ENCODE measurements around the gene C13orf46.

Gene C13orf46

DNA sequence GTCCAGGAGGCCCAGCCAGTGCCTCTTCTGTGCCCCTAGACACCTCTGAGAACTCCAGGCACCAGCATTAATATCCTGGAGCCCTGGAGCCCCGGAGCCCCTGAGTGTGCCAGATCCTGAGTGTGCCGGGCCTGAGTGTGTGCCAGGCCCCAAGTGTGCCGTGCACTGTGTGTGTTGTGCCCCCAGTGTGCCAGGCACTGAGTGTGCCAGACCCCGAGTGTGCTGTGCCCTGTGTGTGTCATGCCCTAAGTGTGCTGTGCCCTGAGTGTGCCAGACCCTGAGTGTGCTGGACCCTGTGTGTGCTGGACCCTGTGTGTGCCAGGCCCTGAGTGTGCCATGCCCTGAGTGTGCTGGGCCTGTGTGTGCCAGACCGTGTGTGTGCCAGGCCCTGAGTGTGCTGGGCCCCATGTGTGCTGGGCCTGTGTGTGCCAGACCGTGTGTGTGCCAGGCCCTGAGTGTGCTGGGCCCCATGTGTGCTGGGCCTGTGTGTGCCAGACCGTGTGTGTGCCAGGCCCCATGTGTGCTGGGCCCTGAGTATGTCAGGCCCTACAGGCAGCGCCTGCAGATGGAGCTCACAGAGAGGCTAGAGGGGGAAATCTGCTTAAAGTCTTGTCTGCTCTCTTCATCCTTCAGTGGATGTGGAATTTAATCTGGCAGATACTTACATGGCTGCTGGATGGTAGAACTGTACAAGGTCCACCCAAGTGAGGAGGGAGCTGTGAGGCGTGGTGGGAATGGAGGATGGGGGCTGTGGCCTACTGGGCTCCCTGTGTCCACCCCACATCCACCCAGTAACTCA lies 53.9 kb downstream of the C13orf46 start:
- TF ChIP-seq ZFX (IDR thresholded peaks at IDR 0.05; ENCODE audit: borderline replicate concordance): no peak
- TF ChIP-seq, protein P1, sequence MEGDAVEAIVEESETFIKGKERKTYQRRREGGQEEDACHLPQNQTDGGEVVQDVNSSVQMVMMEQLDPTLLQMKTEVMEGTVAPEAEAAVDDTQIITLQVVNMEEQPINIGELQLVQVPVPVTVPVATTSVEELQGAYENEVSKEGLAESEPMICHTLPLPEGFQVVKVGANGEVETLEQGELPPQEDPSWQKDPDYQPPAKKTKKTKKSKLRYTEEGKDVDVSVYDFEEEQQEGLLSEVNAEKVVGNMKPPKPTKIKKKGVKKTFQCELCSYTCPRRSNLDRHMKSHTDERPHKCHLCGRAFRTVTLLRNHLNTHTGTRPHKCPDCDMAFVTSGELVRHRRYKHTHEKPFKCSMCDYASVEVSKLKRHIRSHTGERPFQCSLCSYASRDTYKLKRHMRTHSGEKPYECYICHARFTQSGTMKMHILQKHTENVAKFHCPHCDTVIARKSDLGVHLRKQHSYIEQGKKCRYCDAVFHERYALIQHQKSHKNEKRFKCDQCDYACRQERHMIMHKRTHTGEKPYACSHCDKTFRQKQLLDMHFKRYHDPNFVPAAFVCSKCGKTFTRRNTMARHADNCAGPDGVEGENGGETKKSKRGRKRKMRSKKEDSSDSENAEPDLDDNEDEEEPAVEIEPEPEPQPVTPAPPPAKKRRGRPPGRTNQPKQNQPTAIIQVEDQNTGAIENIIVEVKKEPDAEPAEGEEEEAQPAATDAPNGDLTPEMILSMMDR (IDR thresholded peaks at IDR 0.05): no peak
- H3K27ac ChIP-seq: no peak overlapping the region

DNA sequence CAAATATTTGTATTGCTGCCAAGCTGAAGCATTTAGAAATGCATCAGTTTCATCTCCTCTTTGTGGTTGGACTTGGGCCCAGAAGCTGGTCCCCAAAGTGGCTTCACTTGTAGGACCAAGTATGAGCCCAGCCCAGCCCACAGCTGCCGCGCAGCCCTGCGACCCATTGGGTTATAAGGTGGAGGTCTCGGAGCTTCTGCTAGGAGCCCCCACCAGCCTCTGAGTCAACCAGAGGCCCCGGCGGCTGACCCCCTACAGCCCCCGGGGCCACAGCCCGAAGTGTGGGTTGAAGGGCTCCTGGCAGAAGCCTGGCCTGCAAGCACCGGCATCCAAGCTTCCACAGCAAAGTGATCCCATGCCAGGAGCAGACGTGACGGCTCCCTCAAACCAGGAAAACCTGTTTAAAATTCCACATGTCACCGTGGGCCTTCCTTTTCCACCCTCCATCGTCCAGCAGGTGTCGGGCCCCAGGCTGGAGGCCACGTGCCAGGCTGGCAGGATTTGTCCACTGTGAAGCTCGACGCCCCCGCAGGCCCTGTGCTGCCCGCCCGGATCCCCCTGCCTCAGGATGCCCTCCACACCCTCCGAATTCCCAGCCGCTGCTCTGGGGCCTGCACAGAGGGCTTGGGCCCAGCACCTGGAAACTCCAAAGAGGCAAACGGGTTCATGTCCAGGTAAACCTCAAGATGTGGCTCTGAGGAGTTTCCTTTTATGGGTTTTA lies 54.7 kb downstream of the C13orf46 start:
- H3K27ac ChIP-seq: no peak overlapping the region
- TF ChIP-seq ZFX (IDR thresholded peaks at IDR 0.05; ENCODE audit: borderline replicate concordance): no peak
- TF ChIP-seq, protein P1 (IDR thresholded peaks at IDR 0.05): no peak

DNA sequence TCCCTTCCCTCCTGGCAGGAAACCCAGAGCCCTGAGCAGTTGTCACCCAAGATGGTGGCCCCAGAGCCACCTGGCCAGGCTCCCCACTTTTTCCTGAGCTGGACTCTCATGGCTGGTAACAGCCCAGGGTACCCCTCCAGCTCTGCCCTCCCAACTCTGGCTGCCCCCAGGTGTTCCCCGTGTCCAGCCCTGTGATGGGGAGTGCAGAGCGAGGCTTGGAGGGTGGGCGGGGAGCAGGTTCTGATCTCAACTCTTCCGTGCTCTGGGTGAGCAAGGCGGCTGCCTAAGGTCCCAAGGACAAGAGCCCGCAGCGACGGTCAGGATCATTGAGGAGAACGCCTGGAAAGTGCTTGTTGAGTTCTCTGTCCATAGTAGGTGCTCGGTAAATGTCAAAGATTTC lies 55.3 kb downstream of the C13orf46 start:
- no peak overlapping the region for H3K27ac ChIP-seq
- TF ChIP-seq, protein P1 (IDR thresholded peaks at IDR 0.05): no peak
- no peak for TF ChIP-seq ZFX (IDR thresholded peaks at IDR 0.05; ENCODE audit: borderline replicate concordance)

DNA sequence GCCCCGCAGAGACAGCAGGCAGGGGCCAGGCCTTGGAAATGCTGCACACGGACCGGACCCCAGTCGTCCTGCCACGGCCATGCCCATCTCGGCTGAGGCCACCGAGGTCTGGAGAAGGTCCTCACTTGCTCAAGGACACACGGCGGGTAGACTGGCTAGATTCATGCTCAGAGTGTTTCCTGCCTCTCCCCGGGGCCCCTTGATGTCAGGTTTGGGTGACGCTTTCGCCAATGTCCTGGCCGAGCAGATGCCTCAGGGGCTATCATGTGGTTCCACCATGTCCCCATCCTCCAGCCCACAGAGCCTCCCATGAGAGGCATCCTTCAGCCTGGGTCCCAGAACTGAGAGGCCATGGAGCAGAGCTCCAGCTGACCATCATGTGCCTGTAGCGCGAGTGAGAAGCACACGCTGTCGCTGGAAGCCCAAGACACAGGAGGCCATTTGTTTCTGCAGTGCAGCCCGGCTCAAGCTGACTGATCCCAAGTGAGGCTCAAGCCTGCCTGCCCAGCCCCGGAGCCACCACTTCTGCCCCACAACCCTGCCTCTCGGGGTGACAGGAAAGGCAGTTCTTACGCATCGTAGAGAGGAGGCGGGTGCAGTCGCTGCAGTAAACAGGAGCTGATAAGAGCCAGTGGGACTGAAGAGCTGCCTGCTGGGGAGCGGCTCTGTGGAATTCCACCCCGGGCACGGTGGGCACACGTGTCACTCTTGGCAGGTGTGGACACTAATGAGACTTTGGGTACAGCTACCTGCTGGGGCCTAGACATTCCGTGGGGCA lies 56.1 kb downstream of the C13orf46 start:
- H3K27ac ChIP-seq: no peak overlapping the region
- TF ChIP-seq, protein P1 (IDR thresholded peaks at IDR 0.05): no peak
- TF ChIP-seq ZFX (IDR thresholded peaks at IDR 0.05; ENCODE audit: borderline replicate concordance): no peak

DNA sequence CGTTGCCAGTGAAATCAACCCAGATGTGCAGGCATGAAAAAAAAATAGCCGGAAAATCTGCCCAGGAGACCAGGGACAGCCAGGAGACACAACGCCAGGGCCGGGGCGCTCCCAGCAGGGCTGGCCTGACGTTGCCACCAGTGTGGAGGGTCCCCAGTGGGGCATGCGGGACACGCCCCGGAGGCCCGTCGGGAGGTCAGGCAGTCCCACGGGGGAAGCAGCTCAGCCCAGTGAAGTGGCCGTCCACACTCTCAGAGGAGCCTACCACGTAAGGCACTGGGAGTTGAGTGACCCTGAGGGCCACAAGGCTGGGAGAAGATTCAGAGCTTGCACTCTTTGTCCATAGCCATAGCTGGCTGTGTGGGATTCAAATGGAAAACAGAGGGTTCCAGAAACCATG lies 56.8 kb downstream of the C13orf46 start:
- H3K27ac ChIP-seq: no peak overlapping the region
- TF ChIP-seq, protein P1 (IDR thresholded peaks at IDR 0.05): no peak
- TF ChIP-seq ZFX (IDR thresholded peaks at IDR 0.05; ENCODE audit: borderline replicate concordance): no peak

DNA sequence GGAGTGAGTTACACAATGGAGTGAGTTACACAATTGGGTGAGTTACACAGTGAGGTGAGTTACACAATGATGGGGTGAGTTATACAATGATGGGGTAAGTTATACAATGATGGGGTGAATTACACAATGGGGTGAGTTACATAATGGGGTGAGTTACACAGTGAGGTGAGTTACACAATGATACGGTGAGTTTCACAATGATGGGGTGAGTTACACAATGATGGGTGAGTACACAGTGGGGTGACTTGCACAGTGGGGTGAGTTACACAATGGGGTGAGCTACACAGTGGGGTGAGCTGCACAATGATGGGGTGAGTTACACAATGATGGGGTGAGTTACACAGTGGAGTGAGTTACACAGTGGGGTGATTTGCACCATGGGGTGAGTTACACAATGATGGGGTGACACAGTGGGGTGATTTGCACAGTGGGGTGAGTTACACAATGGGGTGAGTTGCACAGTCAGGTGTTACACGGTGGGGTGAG lies 57.5 kb downstream of the C13orf46 start:
- no peak overlapping the region for H3K27ac ChIP-seq
- TF ChIP-seq ZFX (IDR thresholded peaks at IDR 0.05; ENCODE audit: borderline replicate concordance): no peak
- TF ChIP-seq, protein P1 (IDR thresholded peaks at IDR 0.05): no peak

All from 22Rv1 (cell line).